Liver (tissue), 9 donors: ENCODE results near the gene KCNN3. TPM values are rescaled to one million over a fixed set of nuclear protein-coding genes. Genes with fewer than 3 reads are reported as not detected.

Experiments used
- DNase-seq: peaks from one replicate; pipeline ENCODE4 v3.0.0-alpha.2; 2017; ENCODE audit warnings: low spot score
- H3K27ac ChIP-seq, 2 donors: one replicate each; pipeline ENCODE4 v1.7.0; 2013; ENCODE audit warnings: inconsistent platforms in 2 of 2, low read length in 2 of 2, control low read depth in 1 of 2, low read depth in 1 of 2, mild to moderate bottlenecking in 1 of 2
- H3K27me3 ChIP-seq, 4 donors: one replicate each; pipeline versions ENCODE4 v1.6.1 to v1.7.0; 2013; ENCODE audit warnings: low read length in 3 of 4, inconsistent platforms in 1 of 4, mild to moderate bottlenecking in 1 of 4, moderate library complexity in 1 of 4; ENCODE audit not compliant: control insufficient read depth in 4 of 4, insufficient read depth in 4 of 4
- H3K36me3 ChIP-seq, 4 donors: one replicate each; pipeline versions ENCODE4 v1.6.1 to v1.7.0; 2013; ENCODE audit warnings: low read length in 3 of 4, mild to moderate bottlenecking in 3 of 4, low read depth in 1 of 4, moderate library complexity in 1 of 4; ENCODE audit not compliant: control insufficient read depth in 4 of 4, insufficient read depth in 3 of 4
- H3K4me1 ChIP-seq, 4 donors: one replicate each; pipeline versions ENCODE4 v1.6.1 to v1.7.0; 2013; ENCODE audit warnings: low read length in 3 of 4, mild to moderate bottlenecking in 3 of 4, moderate library complexity in 1 of 4; ENCODE audit not compliant: control insufficient read depth in 4 of 4, insufficient read depth in 4 of 4
- H3K4me3 ChIP-seq, 3 donors: one replicate each; pipeline versions ENCODE4 v1.6.1 to v1.7.0; 2013; ENCODE audit warnings: low read length in 3 of 3, control low read depth in 1 of 3, low read depth in 1 of 3, mild to moderate bottlenecking in 1 of 3
- H3K9ac ChIP-seq, 2 donors: one replicate each; pipeline ENCODE4 v1.7.0; 2013; ENCODE audit warnings: low read length in 2 of 2, mild to moderate bottlenecking in 2 of 2, moderate library complexity in 2 of 2, control low read depth in 1 of 2, low read depth in 1 of 2
- H3K9me3 ChIP-seq, 4 donors: one replicate each; pipeline versions ENCODE4 v1.6.1 to v1.7.0; 2013; ENCODE audit warnings: low read length in 3 of 4; ENCODE audit not compliant: control insufficient read depth in 4 of 4
- EGR1 ChIP-seq, 2 donors: IDR thresholded peaks; 2 replicates each; pipeline ENCODE4 v1.6.1; 2016 to 2018; ENCODE audit warnings: antibody characterized with exemption in 2 of 2, low read depth in 2 of 2
- FOXA1 ChIP-seq: IDR thresholded peaks from 2 replicates; pipeline ENCODE4 v1.6.1; 2016; ENCODE audit warnings: antibody characterized with exemption
- HNF4A ChIP-seq, 2 donors: conservative IDR thresholded peaks; 2 replicates each; pipeline ENCODE4 v1.6.1; 2016; ENCODE audit warnings: antibody characterized with exemption in 2 of 2, mild to moderate bottlenecking in 2 of 2
- HNF4G ChIP-seq: IDR thresholded peaks from 2 replicates; pipeline ENCODE4 v1.6.1; 2016; ENCODE audit warnings: antibody characterized with exemption
- JUND ChIP-seq, 2 donors: IDR thresholded peaks; 2 replicates each; pipeline ENCODE4 v1.6.1; 2016; ENCODE audit warnings: antibody characterized with exemption in 2 of 2
- NR2F2 ChIP-seq: IDR thresholded peaks from 2 replicates; pipeline ENCODE4 v1.6.1; 2016; ENCODE audit warnings: antibody characterized with exemption
- RAD21 ChIP-seq, 2 donors: IDR thresholded peaks; 2 replicates each; pipeline ENCODE4 v1.6.1; 2016; ENCODE audit warnings: antibody characterized with exemption in 2 of 2, mild to moderate bottlenecking in 2 of 2
- RXRA ChIP-seq, 2 donors: IDR thresholded peaks; 2 replicates each; pipeline ENCODE4 v1.6.1; 2017 to 2018; ENCODE audit warnings: antibody characterized with exemption in 2 of 2, mild to moderate bottlenecking in 1 of 2
- SP1 ChIP-seq: IDR thresholded peaks from 2 replicates; pipeline ENCODE4 v1.6.1; 2018; ENCODE audit warnings: antibody characterized with exemption, mild to moderate bottlenecking
- WGBS: extraction: QIAGEN DNeasy Blood & Tissue Kit; methylation state at CpG from one replicate; pipeline ENCODE4 v1.1.7; 2013; 5-methylcytosine and 5-hydroxymethylcytosine counted together
- polyA plus RNA-seq, 2 donors: library from polyadenylated mRNA; stranded (reverse) in 1 of 2; unstranded in 1 of 2; fragments of 200-250 nt in 1 of 2; fragments of >200 nt in 1 of 2; fragmentation: Nextera tagmentation in 1 of 2; extraction: Ambion mirVana in 1 of 2; gene quantifications; one replicate each; pipeline versions ENCODE4 v1.2.1 to v1.2.3, GENCODE V29; 2013 to 2015
- total RNA-seq, 2 donors: library from RNA; depleted of rRNA; stranded (reverse); fragments of >200 nt; gene quantifications; one replicate each; pipeline ENCODE4 v1.2.3, GENCODE V29; 2014
- TF ChIP-seq, protein P1 (sequence below): fragments of 150-350 bp; IDR thresholded peaks from 2 replicates; pipeline ENCODE4 v1.5.1; 2017; ENCODE audit warnings: improper control_type of control experiment, low read depth, low read length; ENCODE audit not compliant: missing input control
- TF ChIP-seq, protein P2 (sequence below): IDR thresholded peaks from 2 replicates; pipeline ENCODE4 v1.6.1; 2016; ENCODE audit warnings: antibody characterized with exemption
- TF ChIP-seq, protein P3 (sequence below): IDR thresholded peaks from 2 replicates; pipeline ENCODE4 v1.6.1; 2016; ENCODE audit warnings: antibody characterized with exemption
- TF ChIP-seq, protein P4 (sequence below): IDR thresholded peaks from 2 replicates; pipeline ENCODE4 v1.6.1; 2016; ENCODE audit warnings: antibody characterized with exemption, mild to moderate bottlenecking
- TF ChIP-seq, protein P5 (sequence below): IDR thresholded peaks from 2 replicates; pipeline ENCODE4 v1.6.1; 2016; ENCODE audit warnings: antibody characterized with exemption
- donor health status: healthy.
- donor health status: healthy.
- donor health status: healthy.
- donor health status: healthy.
- donor health status: healthy.

KCNN3 gene
- total and polyA plus RNA-seq, 4 donors = 0.09 to 0.68 (median 0.15) TPM

DNA sequence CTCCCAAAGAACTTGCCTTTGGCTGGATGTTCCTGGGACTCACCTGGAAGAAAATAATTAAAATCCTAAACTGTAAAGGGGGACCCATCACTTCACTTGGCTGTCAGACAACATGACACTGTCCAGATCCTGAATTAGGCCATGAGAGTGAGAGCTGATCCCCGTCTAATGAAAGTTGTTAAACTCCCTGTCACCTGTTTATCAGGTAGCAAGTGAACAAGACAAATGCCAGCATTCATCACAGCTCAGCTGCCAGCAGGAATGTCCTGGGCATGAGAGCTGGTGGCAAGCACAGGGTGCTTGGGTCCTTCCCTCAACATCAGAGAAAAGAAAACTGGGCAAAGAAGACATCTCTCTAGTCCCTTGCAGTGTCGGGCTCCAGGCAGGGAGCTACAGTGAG is 42.7 kb upstream of the KCNN3 start:
- 95% methylated on average over 2 of the region's 2 CpGs for WGBS
- H3K4me3 ChIP-seq = no peak overlapping the region
- DNase-seq = no peak
- no peak overlapping the region for H3K27ac ChIP-seq
- TF ChIP-seq, protein P1, sequence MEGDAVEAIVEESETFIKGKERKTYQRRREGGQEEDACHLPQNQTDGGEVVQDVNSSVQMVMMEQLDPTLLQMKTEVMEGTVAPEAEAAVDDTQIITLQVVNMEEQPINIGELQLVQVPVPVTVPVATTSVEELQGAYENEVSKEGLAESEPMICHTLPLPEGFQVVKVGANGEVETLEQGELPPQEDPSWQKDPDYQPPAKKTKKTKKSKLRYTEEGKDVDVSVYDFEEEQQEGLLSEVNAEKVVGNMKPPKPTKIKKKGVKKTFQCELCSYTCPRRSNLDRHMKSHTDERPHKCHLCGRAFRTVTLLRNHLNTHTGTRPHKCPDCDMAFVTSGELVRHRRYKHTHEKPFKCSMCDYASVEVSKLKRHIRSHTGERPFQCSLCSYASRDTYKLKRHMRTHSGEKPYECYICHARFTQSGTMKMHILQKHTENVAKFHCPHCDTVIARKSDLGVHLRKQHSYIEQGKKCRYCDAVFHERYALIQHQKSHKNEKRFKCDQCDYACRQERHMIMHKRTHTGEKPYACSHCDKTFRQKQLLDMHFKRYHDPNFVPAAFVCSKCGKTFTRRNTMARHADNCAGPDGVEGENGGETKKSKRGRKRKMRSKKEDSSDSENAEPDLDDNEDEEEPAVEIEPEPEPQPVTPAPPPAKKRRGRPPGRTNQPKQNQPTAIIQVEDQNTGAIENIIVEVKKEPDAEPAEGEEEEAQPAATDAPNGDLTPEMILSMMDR = no peak
- TF ChIP-seq, protein P2, sequence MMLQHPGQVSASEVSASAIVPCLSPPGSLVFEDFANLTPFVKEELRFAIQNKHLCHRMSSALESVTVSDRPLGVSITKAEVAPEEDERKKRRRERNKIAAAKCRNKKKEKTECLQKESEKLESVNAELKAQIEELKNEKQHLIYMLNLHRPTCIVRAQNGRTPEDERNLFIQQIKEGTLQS = no peak
- TF ChIP-seq RAD21 (IDR thresholded peaks at IDR 0.05) = no peak
- TF ChIP-seq HNF4A (conservative IDR thresholded peaks at IDR 0.05) = no peak
- TF ChIP-seq EGR1 (IDR thresholded peaks at IDR 0.05; ENCODE audit: low read depth in 2 of 2) = no peak
- no peak for TF ChIP-seq RXRA (IDR thresholded peaks at IDR 0.05)
- TF ChIP-seq NR2F2 = no peak
- TF ChIP-seq, protein P3, sequence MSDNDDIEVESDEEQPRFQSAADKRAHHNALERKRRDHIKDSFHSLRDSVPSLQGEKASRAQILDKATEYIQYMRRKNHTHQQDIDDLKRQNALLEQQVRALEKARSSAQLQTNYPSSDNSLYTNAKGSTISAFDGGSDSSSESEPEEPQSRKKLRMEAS = no peak
- TF ChIP-seq, protein P4, sequence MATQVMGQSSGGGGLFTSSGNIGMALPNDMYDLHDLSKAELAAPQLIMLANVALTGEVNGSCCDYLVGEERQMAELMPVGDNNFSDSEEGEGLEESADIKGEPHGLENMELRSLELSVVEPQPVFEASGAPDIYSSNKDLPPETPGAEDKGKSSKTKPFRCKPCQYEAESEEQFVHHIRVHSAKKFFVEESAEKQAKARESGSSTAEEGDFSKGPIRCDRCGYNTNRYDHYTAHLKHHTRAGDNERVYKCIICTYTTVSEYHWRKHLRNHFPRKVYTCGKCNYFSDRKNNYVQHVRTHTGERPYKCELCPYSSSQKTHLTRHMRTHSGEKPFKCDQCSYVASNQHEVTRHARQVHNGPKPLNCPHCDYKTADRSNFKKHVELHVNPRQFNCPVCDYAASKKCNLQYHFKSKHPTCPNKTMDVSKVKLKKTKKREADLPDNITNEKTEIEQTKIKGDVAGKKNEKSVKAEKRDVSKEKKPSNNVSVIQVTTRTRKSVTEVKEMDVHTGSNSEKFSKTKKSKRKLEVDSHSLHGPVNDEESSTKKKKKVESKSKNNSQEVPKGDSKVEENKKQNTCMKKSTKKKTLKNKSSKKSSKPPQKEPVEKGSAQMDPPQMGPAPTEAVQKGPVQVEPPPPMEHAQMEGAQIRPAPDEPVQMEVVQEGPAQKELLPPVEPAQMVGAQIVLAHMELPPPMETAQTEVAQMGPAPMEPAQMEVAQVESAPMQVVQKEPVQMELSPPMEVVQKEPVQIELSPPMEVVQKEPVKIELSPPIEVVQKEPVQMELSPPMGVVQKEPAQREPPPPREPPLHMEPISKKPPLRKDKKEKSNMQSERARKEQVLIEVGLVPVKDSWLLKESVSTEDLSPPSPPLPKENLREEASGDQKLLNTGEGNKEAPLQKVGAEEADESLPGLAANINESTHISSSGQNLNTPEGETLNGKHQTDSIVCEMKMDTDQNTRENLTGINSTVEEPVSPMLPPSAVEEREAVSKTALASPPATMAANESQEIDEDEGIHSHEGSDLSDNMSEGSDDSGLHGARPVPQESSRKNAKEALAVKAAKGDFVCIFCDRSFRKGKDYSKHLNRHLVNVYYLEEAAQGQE = no peak
- no peak for TF ChIP-seq HNF4G
- no peak for TF ChIP-seq JUND (IDR thresholded peaks at IDR 0.05)
- TF ChIP-seq, protein P5, sequence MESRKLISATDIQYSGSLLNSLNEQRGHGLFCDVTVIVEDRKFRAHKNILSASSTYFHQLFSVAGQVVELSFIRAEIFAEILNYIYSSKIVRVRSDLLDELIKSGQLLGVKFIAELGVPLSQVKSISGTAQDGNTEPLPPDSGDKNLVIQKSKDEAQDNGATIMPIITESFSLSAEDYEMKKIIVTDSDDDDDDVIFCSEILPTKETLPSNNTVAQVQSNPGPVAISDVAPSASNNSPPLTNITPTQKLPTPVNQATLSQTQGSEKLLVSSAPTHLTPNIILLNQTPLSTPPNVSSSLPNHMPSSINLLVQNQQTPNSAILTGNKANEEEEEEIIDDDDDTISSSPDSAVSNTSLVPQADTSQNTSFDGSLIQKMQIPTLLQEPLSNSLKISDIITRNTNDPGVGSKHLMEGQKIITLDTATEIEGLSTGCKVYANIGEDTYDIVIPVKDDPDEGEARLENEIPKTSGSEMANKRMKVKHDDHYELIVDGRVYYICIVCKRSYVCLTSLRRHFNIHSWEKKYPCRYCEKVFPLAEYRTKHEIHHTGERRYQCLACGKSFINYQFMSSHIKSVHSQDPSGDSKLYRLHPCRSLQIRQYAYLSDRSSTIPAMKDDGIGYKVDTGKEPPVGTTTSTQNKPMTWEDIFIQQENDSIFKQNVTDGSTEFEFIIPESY = no peak
- no peaks in the 10 kb centered on the region for H3K4me1 ChIP-seq
- no peaks in the 10 kb centered on the region for H3K27me3 ChIP-seq
- H3K9ac ChIP-seq = no peak overlapping the region
- no peaks in the 10 kb centered on the region for H3K9me3 ChIP-seq
- H3K36me3 ChIP-seq = no peaks in the 10 kb centered on the region

DNA sequence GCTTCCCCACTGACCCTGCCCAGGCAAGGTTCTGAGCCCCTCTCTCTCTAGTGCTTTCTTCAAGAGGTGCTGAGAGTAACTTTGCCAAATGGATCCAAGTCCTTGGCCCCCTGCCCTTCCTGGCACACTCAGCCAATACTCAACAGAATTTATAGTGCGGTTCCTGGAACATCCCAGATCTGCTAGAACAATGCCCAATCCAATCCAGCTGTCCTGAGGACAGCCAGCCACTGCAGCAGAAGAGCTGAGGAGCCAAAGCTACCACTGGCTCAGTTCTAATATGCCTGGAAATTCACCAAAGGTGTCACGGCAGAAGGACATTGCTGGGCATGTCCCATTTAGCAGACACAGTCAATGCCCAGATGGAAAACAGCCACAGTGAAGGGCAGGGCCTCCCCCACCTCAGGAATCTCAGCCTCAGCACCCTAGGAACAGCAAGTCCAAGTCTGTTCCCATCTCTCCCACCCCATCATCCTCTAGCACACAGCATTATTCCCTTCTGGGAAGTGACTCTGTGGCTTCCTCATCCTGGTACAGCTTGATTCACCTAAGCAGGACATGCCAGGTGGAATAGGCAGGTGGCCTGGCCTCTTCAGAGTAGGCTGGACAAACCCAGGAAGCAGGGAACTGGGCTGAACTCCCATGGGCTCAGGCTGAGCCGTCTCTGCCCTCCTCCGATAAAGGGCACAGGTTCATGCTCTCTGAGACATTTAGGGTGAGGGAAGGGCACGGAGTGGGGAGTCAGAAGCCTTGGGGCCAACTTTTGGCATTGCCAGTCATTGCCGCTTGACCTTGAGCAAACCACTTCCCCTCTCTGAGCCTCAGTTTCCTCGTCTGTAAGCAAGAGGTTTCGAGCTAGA is 41.8 kb upstream of the KCNN3 start:
- 96% methylated on average over 8 of the region's 8 CpGs for WGBS
- H3K36me3 ChIP-seq = no peaks in the 10 kb centered on the region
- DNase-seq = no peak
- TF ChIP-seq NR2F2 = no peak
- no peak for TF ChIP-seq JUND (IDR thresholded peaks at IDR 0.05)
- TF ChIP-seq, protein P2 = no peak
- TF ChIP-seq HNF4A (conservative IDR thresholded peaks at IDR 0.05) = no peak
- TF ChIP-seq, protein P1 = no peak
- TF ChIP-seq FOXA1 = no peak
- TF ChIP-seq, protein P5 = no peak
- TF ChIP-seq SP1 = no peak
- TF ChIP-seq EGR1 (IDR thresholded peaks at IDR 0.05; ENCODE audit: low read depth in 2 of 2) = no peak

More for the DNA sequence above, 41.8 kb upstream of the KCNN3 start:
- no peak overlapping the region for H3K4me3 ChIP-seq
- H3K9ac ChIP-seq = no peak overlapping the region
- no peaks in the 10 kb centered on the region for H3K4me1 ChIP-seq
- no peak overlapping the region for H3K27ac ChIP-seq
- H3K9me3 ChIP-seq = no peaks in the 10 kb centered on the region
- no peaks in the 10 kb centered on the region for H3K27me3 ChIP-seq
